MM.1S (cell line): ENCODE results near the gene MYO1F.

Source experiments
- EZH2 ChIP-seq: fragments of 300-600 bp; sonication (generic); optimal IDR thresholded peaks from 2 replicates; pipeline ENCODE3; 2017; ENCODE audit warnings: low read depth, mild to moderate bottlenecking, antibody characterized with exemption, low read length, mixed read lengths
- TF ChIP-seq, protein P1 (sequence below): fragments of 300-600 bp; sonication (generic); IDR thresholded peaks from 2 replicates; pipeline ENCODE4 v1.5.1; 2016; ENCODE audit warnings: antibody characterized with exemption, low read length, mixed read lengths

DNA sequence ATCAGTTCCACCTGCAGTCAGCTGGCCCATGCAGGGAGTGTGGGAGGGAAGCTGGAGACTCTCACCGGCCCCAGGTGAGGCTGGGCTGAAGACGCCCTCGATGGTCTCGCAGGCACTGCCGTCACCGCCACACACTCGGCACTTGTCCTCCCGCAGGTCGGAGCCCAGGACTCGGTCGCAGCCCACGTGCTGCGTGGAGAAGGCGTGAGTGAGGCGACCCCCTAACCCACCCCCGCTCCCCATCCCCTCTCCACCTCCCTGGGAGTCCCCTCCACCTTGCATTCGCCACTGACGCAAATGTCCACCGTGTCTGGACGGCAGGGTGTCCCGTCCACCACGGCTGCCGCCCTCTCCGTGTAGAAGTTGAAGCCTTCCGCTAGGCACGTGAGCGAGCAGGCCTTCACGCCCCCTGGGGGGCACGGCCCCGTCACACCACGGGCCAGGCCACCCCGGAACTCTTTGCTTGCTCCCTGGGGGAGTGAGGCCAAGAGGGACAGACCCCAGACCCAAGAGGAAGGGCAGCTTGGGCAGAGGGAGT lies 12.0 kb upstream of the MYO1F start:
- TF ChIP-seq, protein P1, sequence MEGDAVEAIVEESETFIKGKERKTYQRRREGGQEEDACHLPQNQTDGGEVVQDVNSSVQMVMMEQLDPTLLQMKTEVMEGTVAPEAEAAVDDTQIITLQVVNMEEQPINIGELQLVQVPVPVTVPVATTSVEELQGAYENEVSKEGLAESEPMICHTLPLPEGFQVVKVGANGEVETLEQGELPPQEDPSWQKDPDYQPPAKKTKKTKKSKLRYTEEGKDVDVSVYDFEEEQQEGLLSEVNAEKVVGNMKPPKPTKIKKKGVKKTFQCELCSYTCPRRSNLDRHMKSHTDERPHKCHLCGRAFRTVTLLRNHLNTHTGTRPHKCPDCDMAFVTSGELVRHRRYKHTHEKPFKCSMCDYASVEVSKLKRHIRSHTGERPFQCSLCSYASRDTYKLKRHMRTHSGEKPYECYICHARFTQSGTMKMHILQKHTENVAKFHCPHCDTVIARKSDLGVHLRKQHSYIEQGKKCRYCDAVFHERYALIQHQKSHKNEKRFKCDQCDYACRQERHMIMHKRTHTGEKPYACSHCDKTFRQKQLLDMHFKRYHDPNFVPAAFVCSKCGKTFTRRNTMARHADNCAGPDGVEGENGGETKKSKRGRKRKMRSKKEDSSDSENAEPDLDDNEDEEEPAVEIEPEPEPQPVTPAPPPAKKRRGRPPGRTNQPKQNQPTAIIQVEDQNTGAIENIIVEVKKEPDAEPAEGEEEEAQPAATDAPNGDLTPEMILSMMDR: no peak
- TF ChIP-seq EZH2: no peak
